Rectal smooth muscle tissue (tissue), 1 donor: Measurements from ENCODE around the gene ZSWIM4.

ENCODE experiments used
- H3K27ac ChIP-seq: one replicate; pipeline ENCODE4 v1.7.0; 2013; ENCODE audit warnings: low read depth, low read length, inconsistent platforms
- H3K27me3 ChIP-seq: one replicate; pipeline ENCODE4 v1.7.0; 2013; ENCODE audit warnings: low read length; ENCODE audit not compliant: control insufficient read depth, insufficient read depth
- H3K36me3 ChIP-seq: one replicate; pipeline ENCODE4 v1.7.0; 2013; ENCODE audit warnings: low read length; ENCODE audit not compliant: control insufficient read depth, insufficient read depth
- H3K4me1 ChIP-seq: one replicate; pipeline ENCODE4 v1.7.0; 2013; ENCODE audit warnings: low read length; ENCODE audit not compliant: control insufficient read depth, insufficient read depth
- H3K4me3 ChIP-seq: one replicate; pipeline ENCODE4 v1.7.0; 2013; ENCODE audit warnings: low read length
- H3K9ac ChIP-seq: one replicate; pipeline ENCODE4 v1.7.0; 2013; ENCODE audit warnings: low read length

ZSWIM4 gene

GRCh38 chr19:13823256-13823655 is 28.0 kb downstream of the ZSWIM4 start:
- Histone ChIP-seq H3K27me3 (no peaks in the 10 kb centered on the region), H3K4me1 (no peaks in the 10 kb centered on the region), H3K9ac (no peak overlapping the region), H3K4me3 (no peak overlapping the region), H3K27ac (no peak overlapping the region), H3K36me3 (no peaks in the 10 kb centered on the region)

- Histone ChIP-seq H3K4me1 (no peaks in the 10 kb centered on the region), H3K4me3 (no peak overlapping the region), H3K27ac (no peak overlapping the region), H3K9ac (no peak overlapping the region), H3K27me3 (no peaks in the 10 kb centered on the region), H3K36me3 (no peaks in the 10 kb centered on the region)
Measured at GRCh38 chr19:13823901-13824300, 28.7 kb downstream of the ZSWIM4 start.

GRCh38 chr19:13824703-13825102 is 29.5 kb downstream of the ZSWIM4 start:
- Histone ChIP-seq H3K27me3 (no peaks in the 10 kb centered on the region), H3K27ac (no peak overlapping the region), H3K9ac (no peak overlapping the region), H3K4me3 (no peak overlapping the region), H3K36me3 (no peaks in the 10 kb centered on the region), H3K4me1 (no peaks in the 10 kb centered on the region)

GRCh38 chr19:13825489-13826441 is 30.5 kb downstream of the ZSWIM4 start:
- H3K36me3 ChIP-seq: no peaks in the 10 kb centered on the region
- H3K27ac ChIP-seq: no peak overlapping the region
- H3K4me3 ChIP-seq: no peak overlapping the region
- no peaks in the 10 kb centered on the region for H3K4me1 ChIP-seq
- no peaks in the 10 kb centered on the region for H3K27me3 ChIP-seq
- no peak overlapping the region for H3K9ac ChIP-seq

GRCh38 chr19:13826652-13827235 is 31.5 kb downstream of the ZSWIM4 start:
- Histone ChIP-seq H3K9ac (no peak overlapping the region), H3K36me3 (no peaks in the 10 kb centered on the region), H3K27ac (no peak overlapping the region), H3K27me3 (no peaks in the 10 kb centered on the region), H3K4me1 (no peaks in the 10 kb centered on the region), H3K4me3 (no peak overlapping the region)

GRCh38 chr19:13827656-13828055 is 32.4 kb downstream of the ZSWIM4 start:
- Histone ChIP-seq H3K9ac (no peak overlapping the region), H3K4me3 (no peak overlapping the region), H3K27ac (no peak overlapping the region), H3K27me3 (no peaks in the 10 kb centered on the region), H3K36me3 (no peaks in the 10 kb centered on the region), H3K4me1 (no peaks in the 10 kb centered on the region)

- Histone ChIP-seq H3K4me1 (peaks cover 13% of the 10 kb centered on the region), H3K36me3 (peaks cover 4% of the 10 kb centered on the region), H3K27me3 (no peaks in the 10 kb centered on the region), H3K27ac (no peak overlapping the region), H3K9ac (no peak overlapping the region), H3K4me3 (no peak overlapping the region)
Measured at GRCh38 chr19:13830114-13830740, 35.0 kb downstream of the ZSWIM4 start.

GRCh38 chr19:13830741-13831536 is 35.7 kb downstream of the ZSWIM4 start:
- Histone ChIP-seq H3K9ac (no peak overlapping the region), H3K27me3 (no peaks in the 10 kb centered on the region), H3K4me1 (peaks cover 13% of the 10 kb centered on the region), H3K4me3 (no peak overlapping the region), H3K36me3 (peaks cover 8% of the 10 kb centered on the region), H3K27ac (no peak overlapping the region)

GRCh38 chr19:13831537-13832467 is 36.6 kb downstream of the ZSWIM4 start:
- Histone ChIP-seq H3K27ac (no peak overlapping the region), H3K4me3 (no peak overlapping the region), H3K9ac (no peak overlapping the region), H3K36me3 (peaks cover 13% of the 10 kb centered on the region), H3K27me3 (no peaks in the 10 kb centered on the region), H3K4me1 (peaks cover 15% of the 10 kb centered on the region)

- Histone ChIP-seq H3K27me3 (no peaks in the 10 kb centered on the region), H3K9ac (peak overlapping the region; percentile 26), H3K27ac (peak overlapping the region; percentile 89), H3K4me3 (peak overlapping the region; percentile 52), H3K4me1 (peaks cover 25% of the 10 kb centered on the region), H3K36me3 (peaks cover 13% of the 10 kb centered on the region)
Measured at GRCh38 chr19:13833330-13834243, 38.3 kb downstream of the ZSWIM4 start.
